Hematopoietic multipotent progenitor cell treated with erythropoietin and hydrocortisone succinate and interleukin-3 and kit ligand, for 17 days (in vitro differentiated cells): ENCODE results near the gene A4GNT.

Experiments used
- DNase-seq: peaks from one replicate; pipeline ENCODE4 v3.0.0-alpha.2; 2015; ENCODE audit warnings: low spot score

The A4GNT gene

GRCh38 chr3:138078901-138079344, 53.3 kb downstream of the A4GNT start:
- DNase-seq = no peak

- DNase-seq = no peak
These were observed 54.1 kb downstream of the A4GNT start for GRCh38 chr3:138078096-138078495.
